GM12878 (cell line): ENCODE measurements around the gene IFT27. TPM values are rescaled to one million over a fixed set of nuclear protein-coding genes. Genes with fewer than 3 reads are reported as not detected.

Experiments used
- ATAC-seq: fragments of 200-7000 bp; cut with Tn5 transposase; 3 replicates; pipeline ENCODE4 v1.9.1; 2020; ENCODE audit warnings: mild to moderate bottlenecking, moderate library complexity
- BruUV-seq: library from RNA; stranded (reverse); fragments of 400-500 nt; replicated peaks from 2 replicates; lab custom pipeline; 2021; lab: Mats Ljungman, UMichigan
- CTCF ChIA-PET: fragments of 300-600 bp; sonication (Branson Sonifier 250); formaldehyde crosslinking; extraction: SDS; loops from one replicate; lab custom pipeline; 2021; ENCODE audit warnings: inconsistent platforms; lab: Yijun Ruan, JAX
- POLR2A ChIA-PET: fragments of 350-600 bp; formaldehyde crosslinking; extraction: SDS; loops from one replicate; lab custom pipeline; 2021; ENCODE audit warnings: inconsistent platforms; lab: Charles Lee
- RAD21 ChIA-PET: fragments of 300-600 bp; sonication (Branson Sonifier 250); formaldehyde crosslinking; loops from one replicate; lab custom pipeline; 2023; ENCODE audit warnings: antibody characterized with exemption; ENCODE audit not compliant: unreplicated experiment; lab: Charles Lee
- SMC1A ChIA-PET: fragments of 300-600 bp; sonication (Branson Sonifier 250); formaldehyde crosslinking; loops from one replicate; lab custom pipeline; 2023; ENCODE audit not compliant: unreplicated experiment, uncharacterized antibody; lab: Charles Lee
- DNase-seq: peaks from one replicate; pipeline ENCODE4 v3.0.0-alpha.2; 2011; ENCODE audit warnings: low read depth, low spot score
- FAIRE-seq: peaks from 3 replicates; lab custom pipeline; 2011; peaks lifted over from hg19 to GRCh38; lab: Jason Lieb, UNC
- H2AFZ ChIP-seq: 2 replicates; pipeline ENCODE4 v1.6.0; 2011; ENCODE audit warnings: low read depth, low read length, control low read depth; ENCODE audit not compliant: control insufficient read depth
- H3K27ac ChIP-seq: 2 replicates; pipeline ENCODE4 v1.5.1; 2011; ENCODE audit warnings: control low read depth; ENCODE audit not compliant: control insufficient read depth, insufficient read depth
- H3K27me3 ChIP-seq, 2 experiments: replicated peaks in 1 of 2; 2 replicates each; pipeline versions ENCODE4 v1.6.0 to v1.6.1; 2011; ENCODE audit warnings: low read length in 1 of 2; ENCODE audit not compliant: control insufficient read depth in 2 of 2, insufficient read depth in 2 of 2
- H3K36me3 ChIP-seq, 2 experiments: 2 replicates each; pipeline ENCODE4 v1.5.1; 2011; ENCODE audit warnings: low read length in 1 of 2; ENCODE audit not compliant: control insufficient read depth in 2 of 2, insufficient read depth in 2 of 2
- H3K4me1 ChIP-seq: 2 replicates; pipeline ENCODE4 v1.6.1; 2011; ENCODE audit warnings: mild to moderate bottlenecking, low read length, moderate library complexity, mixed read lengths; ENCODE audit not compliant: control insufficient read depth, insufficient read depth
- H3K4me2 ChIP-seq: 2 replicates; pipeline ENCODE4 v1.6.0; 2011; ENCODE audit warnings: control low read depth; ENCODE audit not compliant: control insufficient read depth, insufficient read depth
- H3K4me3 ChIP-seq: fragments of 200-600 bp; sonication (generic); 2 replicates; pipeline ENCODE4 v1.5.1; 2016
- H3K79me2 ChIP-seq: 2 replicates; pipeline ENCODE4 v1.6.0; 2011; ENCODE audit warnings: low read length; ENCODE audit not compliant: control insufficient read depth, insufficient read depth
- H3K9ac ChIP-seq: 2 replicates; pipeline ENCODE4 v1.8.0; 2011; ENCODE audit warnings: low read length, control low read depth, mixed read lengths; ENCODE audit not compliant: control insufficient read depth, insufficient read depth
- H3K9me3 ChIP-seq: replicated peaks from 3 replicates; pipeline ENCODE4 v1.5.1; 2011; ENCODE audit warnings: mild to moderate bottlenecking, low read length; ENCODE audit not compliant: control insufficient read depth, insufficient read depth
- H4K20me1 ChIP-seq: 2 replicates; pipeline ENCODE4 v1.6.0; 2011; ENCODE audit not compliant: control insufficient read depth, insufficient read depth
- ATF7 ChIP-seq: fragments of 450-650 bp; IDR thresholded peaks from 2 replicates; pipeline ENCODE4 v1.6.1; 2016; ENCODE audit warnings: low read depth, mild to moderate bottlenecking
- BMI1 ChIP-seq: fragments of 450-650 bp; IDR thresholded peaks from 2 replicates; pipeline ENCODE4 v1.6.1; 2016; ENCODE audit warnings: mild to moderate bottlenecking, moderate library complexity, borderline replicate concordance
- EGR1 ChIP-seq, 2 experiments: IDR thresholded peaks; 1 replicate in 1 of 2; 2 replicates in 1 of 2; pipeline ENCODE4 v1.6.1; 2011 to 2012; ENCODE audit warnings: low read depth in 2 of 2, low read length in 2 of 2, borderline replicate concordance in 1 of 2, mild to moderate bottlenecking in 1 of 2, moderate library complexity in 1 of 2
- ESRRA ChIP-seq: IDR thresholded peaks from 2 replicates; pipeline ENCODE4 v1.6.1; 2012; ENCODE audit warnings: mild to moderate bottlenecking, low read length, improper control_type of control experiment
- ETV6 ChIP-seq, 2 experiments: fragments of 450-650 bp in 1 of 2; IDR thresholded peaks in 1 of 2; conservative IDR thresholded peaks in 1 of 2; 2 replicates each; pipeline ENCODE4 v1.6.1; 2014; ENCODE audit warnings: antibody characterized with exemption in 1 of 2, borderline replicate concordance in 1 of 2, low read depth in 1 of 2, mild to moderate bottlenecking in 1 of 2, moderate library complexity in 1 of 2
- KDM1A ChIP-seq: fragments of 200-600 bp; sonication (generic); IDR thresholded peaks from 2 replicates; pipeline ENCODE4 v1.6.1; 2016; ENCODE audit warnings: borderline replicate concordance
- KLF5 ChIP-seq: fragments of 450-650 bp; IDR thresholded peaks from 2 replicates; pipeline ENCODE4 v1.6.1; 2014; ENCODE audit warnings: mild to moderate bottlenecking; ENCODE audit not compliant: partially characterized antibody
- MYC ChIP-seq: IDR thresholded peaks from 2 replicates; pipeline ENCODE4 v1.6.1; 2011; ENCODE audit warnings: mild to moderate bottlenecking, low read length, moderate library complexity, inconsistent platforms; ENCODE audit not compliant: insufficient read depth, insufficient replicate concordance, insufficient read length, severe bottlenecking
- RAD51 ChIP-seq: fragments of 450-650 bp; IDR thresholded peaks from 2 replicates; pipeline ENCODE4 v1.6.1; 2016; ENCODE audit warnings: moderate library complexity, mild to moderate bottlenecking, inconsistent platforms
- RCOR1 ChIP-seq: conservative IDR thresholded peaks from 2 replicates; pipeline ENCODE4 v1.6.1; 2012; ENCODE audit warnings: low read depth, low read length, improper control_type of control experiment
- WRNIP1 ChIP-seq: IDR thresholded peaks from 2 replicates; pipeline ENCODE4 v1.6.1; 2011; ENCODE audit warnings: low read depth, low read length, improper control_type of control experiment, borderline replicate concordance
- WGBS: methylation state at CpG from one replicate; pipeline ENCODE4 v1.1.6; 2016; ENCODE audit warnings: low lambda C conversion rate; ENCODE audit not compliant: insufficient replicate concordance, insufficient coverage; ENCODE audit errors: missing lambda C conversion rate; 5-methylcytosine and 5-hydroxymethylcytosine counted together
- in situ Hi-C: fragments of 300-500 bp; cut with MboI; formaldehyde crosslinking; loops from 9 replicates; pipeline ENCODE4 v1.14.3; 2018; ENCODE audit warnings: mixed read lengths
- intact Hi-C: fragments of 100-400 bp; cut with micrococcal nuclease; formaldehyde crosslinking; loops from one replicate; pipeline ENCODE4 v1.14.2; 2022; ENCODE audit not compliant: unreplicated experiment
- polyA plus RNA-seq, 11 experiments: library from polyadenylated mRNA; depleted of rRNA in 4 of 11; unstranded in 6 of 11; stranded (reverse) in 5 of 11; fragments of >200 nt; fragmentation: Nextera tagmentation in 4 of 11; fragmentation: Illumina TruSeq in 1 of 11; extraction: Ambion mirVana in 4 of 11; extraction: Trizol in 1 of 11; gene quantifications; 1 replicate in 1 of 11; 2 replicates in 10 of 11; pipeline versions ENCODE4 v1.2.1 to v1.2.3, GENCODE V29; 2011 to 2016; ENCODE audit warnings: inconsistent platforms in 2 of 11, missing spikeins in 2 of 11, low read depth in 1 of 11
- total RNA-seq, 4 experiments: library from RNA; depleted of rRNA in 3 of 4; stranded (reverse); fragments of >200 nt in 3 of 4; fragmentation: Illumina TruSeq in 1 of 4; extraction: Trizol in 1 of 4; gene quantifications; 2 replicates each; pipeline versions ENCODE4 v1.2.1 to v1.2.3, GENCODE V29; 2013 to 2021
- TF ChIP-seq, protein P1 (sequence below): IDR thresholded peaks from 2 replicates; pipeline ENCODE4 v1.6.1; 2012; ENCODE audit warnings: low read depth, low read length, improper control_type of control experiment
- TF ChIP-seq, protein P2 (sequence below): IDR thresholded peaks from 2 replicates; pipeline ENCODE4 v1.6.1; 2011; ENCODE audit warnings: borderline replicate concordance, low read depth, mild to moderate bottlenecking, moderate library complexity, mixed read lengths, low read length; ENCODE audit not compliant: insufficient read depth; ENCODE audit errors: extremely low read length
- TF ChIP-seq, protein P3 (sequence below): fragments of 450-650 bp; IDR thresholded peaks from 2 replicates; pipeline ENCODE4 v1.6.1; 2014; ENCODE audit warnings: mild to moderate bottlenecking
- TF ChIP-seq, protein P4 (sequence below): fragments of 150-350 bp; IDR thresholded peaks from 2 replicates; pipeline ENCODE4 v1.6.1; 2016; ENCODE audit warnings: low read depth, low read length

Gene IFT27
- total and polyA plus RNA-seq, 10 of the 15 experiments (the other 5 are each of a cell fraction or from before 2014, with no cell fraction given) = 2.7 to 32.5 (median 10.2) TPM

DNA sequence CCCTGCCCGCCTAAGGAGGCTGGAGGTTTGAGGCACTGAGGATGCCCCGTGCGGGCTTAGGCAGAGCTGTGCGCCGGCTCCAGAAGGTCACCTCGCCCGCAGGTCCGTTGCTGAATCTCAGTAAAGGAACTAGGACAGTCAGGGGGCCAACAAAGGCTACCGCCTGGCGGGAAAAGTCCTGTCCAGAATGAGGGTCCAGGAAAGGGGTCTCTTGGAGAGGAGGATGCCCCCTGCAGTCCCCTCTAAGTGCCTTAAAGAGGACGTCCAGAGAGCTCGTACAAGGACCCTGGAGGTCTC is 40.4 kb upstream of the IFT27 start (continued):
- TF ChIP-seq, protein P1, sequence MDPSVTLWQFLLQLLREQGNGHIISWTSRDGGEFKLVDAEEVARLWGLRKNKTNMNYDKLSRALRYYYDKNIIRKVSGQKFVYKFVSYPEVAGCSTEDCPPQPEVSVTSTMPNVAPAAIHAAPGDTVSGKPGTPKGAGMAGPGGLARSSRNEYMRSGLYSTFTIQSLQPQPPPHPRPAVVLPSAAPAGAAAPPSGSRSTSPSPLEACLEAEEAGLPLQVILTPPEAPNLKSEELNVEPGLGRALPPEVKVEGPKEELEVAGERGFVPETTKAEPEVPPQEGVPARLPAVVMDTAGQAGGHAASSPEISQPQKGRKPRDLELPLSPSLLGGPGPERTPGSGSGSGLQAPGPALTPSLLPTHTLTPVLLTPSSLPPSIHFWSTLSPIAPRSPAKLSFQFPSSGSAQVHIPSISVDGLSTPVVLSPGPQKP = no peak
- no peak for TF ChIP-seq ATF7
- TF ChIP-seq, protein P2, sequence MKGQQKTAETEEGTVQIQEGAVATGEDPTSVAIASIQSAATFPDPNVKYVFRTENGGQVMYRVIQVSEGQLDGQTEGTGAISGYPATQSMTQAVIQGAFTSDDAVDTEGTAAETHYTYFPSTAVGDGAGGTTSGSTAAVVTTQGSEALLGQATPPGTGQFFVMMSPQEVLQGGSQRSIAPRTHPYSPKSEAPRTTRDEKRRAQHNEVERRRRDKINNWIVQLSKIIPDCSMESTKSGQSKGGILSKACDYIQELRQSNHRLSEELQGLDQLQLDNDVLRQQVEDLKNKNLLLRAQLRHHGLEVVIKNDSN = no peak

DNA sequence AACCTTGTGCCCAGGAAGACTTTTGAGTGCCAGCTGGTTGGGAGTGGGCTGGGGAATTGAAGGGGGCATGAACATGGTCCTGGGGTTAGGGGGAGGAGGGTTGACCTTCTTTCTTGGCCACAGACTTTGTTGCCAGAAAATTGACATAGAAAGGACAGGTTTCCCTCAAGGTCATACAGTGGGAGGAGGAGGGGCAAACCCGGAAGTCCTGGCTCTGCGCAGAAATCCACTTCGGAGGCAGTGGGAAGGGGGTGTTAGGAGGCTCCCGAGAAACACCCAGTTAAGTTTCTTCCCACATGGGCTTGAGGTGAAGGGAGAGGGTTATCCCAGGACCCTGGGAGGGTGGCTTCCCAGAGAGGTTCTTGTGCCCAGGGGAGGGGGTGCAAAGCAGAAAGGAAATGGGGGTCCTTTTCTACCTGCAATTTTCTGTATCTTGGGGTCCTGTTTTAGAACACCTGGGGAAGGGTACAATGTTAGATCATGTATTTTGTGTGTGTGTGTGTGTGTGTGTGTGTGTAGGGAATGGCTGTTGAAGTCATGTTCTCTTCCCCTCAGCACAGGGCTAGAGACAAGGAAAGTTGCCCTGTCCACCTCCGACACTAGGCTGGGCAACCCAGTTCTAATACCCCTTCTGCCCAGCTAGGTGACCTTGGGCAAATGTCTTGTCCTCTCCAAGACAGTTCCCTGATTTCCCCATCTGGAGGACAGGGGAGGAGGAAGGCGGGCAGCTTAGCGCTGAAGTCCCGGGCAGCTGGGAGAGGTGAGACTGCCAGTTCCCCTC is 39.8 kb upstream of the IFT27 start:
- no peak for DNase-seq
- H3K9ac ChIP-seq = no peak overlapping the region
- no peaks in the 10 kb centered on the region for H3K4me1 ChIP-seq
- no peak overlapping the region for H3K4me3 ChIP-seq
- H2AFZ ChIP-seq = no peak overlapping the region
- no peak overlapping the region for H3K27ac ChIP-seq
- no peaks in the 10 kb centered on the region for H4K20me1 ChIP-seq
- CTCF ChIA-PET = no interaction called here
- H3K27me3 ChIP-seq = peaks cover 19 to 23% of the 10 kb centered on the region in 2 experiments
- no peaks in the 10 kb centered on the region for H3K79me2 ChIP-seq
- FAIRE-seq = no peak
- SMC1A ChIA-PET = no interaction called here
- H3K4me2 ChIP-seq = no peak overlapping the region
- intact Hi-C loops = no loop called here
- no peaks in the 10 kb centered on the region for H3K36me3 ChIP-seq
- no TSS peak for BruUV-seq
- POLR2A ChIA-PET = no interaction called here
- no peaks in the 10 kb centered on the region for H3K9me3 ChIP-seq
- in situ Hi-C loops = no loop called here
- ATAC-seq = no peak
- RAD21 ChIA-PET = no interaction called here
- WGBS = 34% methylated on average over 8 of the region's 8 CpGs
- TF ChIP-seq BMI1 = no peak
- TF ChIP-seq, protein P3, sequence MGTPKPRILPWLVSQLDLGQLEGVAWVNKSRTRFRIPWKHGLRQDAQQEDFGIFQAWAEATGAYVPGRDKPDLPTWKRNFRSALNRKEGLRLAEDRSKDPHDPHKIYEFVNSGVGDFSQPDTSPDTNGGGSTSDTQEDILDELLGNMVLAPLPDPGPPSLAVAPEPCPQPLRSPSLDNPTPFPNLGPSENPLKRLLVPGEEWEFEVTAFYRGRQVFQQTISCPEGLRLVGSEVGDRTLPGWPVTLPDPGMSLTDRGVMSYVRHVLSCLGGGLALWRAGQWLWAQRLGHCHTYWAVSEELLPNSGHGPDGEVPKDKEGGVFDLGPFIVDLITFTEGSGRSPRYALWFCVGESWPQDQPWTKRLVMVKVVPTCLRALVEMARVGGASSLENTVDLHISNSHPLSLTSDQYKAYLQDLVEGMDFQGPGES = no peak
- no peak for TF ChIP-seq MYC
- no peak for TF ChIP-seq KLF5
- TF ChIP-seq RCOR1 = no peak
- TF ChIP-seq EGR1 (IDR thresholded peaks at IDR 0.05; ENCODE audit: borderline replicate concordance in 1 of 2, low read depth in 2 of 2, low read length in 2 of 2) = no peak
- TF ChIP-seq WRNIP1 = no peak
- TF ChIP-seq KDM1A = no peak
- no peak for TF ChIP-seq ETV6 (conservative IDR thresholded peaks at IDR 0.05 in 1 of 2, IDR thresholded peaks at IDR 0.05 in 1 of 2; ENCODE audit: borderline replicate concordance in 1 of 2, low read depth in 1 of 2)
- TF ChIP-seq, protein P4, sequence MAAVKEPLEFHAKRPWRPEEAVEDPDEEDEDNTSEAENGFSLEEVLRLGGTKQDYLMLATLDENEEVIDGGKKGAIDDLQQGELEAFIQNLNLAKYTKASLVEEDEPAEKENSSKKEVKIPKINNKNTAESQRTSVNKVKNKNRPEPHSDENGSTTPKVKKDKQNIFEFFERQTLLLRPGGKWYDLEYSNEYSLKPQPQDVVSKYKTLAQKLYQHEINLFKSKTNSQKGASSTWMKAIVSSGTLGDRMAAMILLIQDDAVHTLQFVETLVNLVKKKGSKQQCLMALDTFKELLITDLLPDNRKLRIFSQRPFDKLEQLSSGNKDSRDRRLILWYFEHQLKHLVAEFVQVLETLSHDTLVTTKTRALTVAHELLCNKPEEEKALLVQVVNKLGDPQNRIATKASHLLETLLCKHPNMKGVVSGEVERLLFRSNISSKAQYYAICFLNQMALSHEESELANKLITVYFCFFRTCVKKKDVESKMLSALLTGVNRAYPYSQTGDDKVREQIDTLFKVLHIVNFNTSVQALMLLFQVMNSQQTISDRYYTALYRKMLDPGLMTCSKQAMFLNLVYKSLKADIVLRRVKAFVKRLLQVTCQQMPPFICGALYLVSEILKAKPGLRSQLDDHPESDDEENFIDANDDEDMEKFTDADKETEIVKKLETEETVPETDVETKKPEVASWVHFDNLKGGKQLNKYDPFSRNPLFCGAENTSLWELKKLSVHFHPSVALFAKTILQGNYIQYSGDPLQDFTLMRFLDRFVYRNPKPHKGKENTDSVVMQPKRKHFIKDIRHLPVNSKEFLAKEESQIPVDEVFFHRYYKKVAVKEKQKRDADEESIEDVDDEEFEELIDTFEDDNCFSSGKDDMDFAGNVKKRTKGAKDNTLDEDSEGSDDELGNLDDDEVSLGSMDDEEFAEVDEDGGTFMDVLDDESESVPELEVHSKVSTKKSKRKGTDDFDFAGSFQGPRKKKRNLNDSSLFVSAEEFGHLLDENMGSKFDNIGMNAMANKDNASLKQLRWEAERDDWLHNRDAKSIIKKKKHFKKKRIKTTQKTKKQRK = no peak
- TF ChIP-seq RAD51 = no peak
- no peak for TF ChIP-seq ESRRA
